Measurements from ENCODE around the gene EFEMP1. TPM values are rescaled to one million over a fixed set of nuclear protein-coding genes. Genes with fewer than 3 reads are reported as not detected.

The EFEMP1 gene
- total RNA-seq, 1 experiment from 2014 or later, result 0.34 TPM

- TF ChIP-seq, protein P1, sequence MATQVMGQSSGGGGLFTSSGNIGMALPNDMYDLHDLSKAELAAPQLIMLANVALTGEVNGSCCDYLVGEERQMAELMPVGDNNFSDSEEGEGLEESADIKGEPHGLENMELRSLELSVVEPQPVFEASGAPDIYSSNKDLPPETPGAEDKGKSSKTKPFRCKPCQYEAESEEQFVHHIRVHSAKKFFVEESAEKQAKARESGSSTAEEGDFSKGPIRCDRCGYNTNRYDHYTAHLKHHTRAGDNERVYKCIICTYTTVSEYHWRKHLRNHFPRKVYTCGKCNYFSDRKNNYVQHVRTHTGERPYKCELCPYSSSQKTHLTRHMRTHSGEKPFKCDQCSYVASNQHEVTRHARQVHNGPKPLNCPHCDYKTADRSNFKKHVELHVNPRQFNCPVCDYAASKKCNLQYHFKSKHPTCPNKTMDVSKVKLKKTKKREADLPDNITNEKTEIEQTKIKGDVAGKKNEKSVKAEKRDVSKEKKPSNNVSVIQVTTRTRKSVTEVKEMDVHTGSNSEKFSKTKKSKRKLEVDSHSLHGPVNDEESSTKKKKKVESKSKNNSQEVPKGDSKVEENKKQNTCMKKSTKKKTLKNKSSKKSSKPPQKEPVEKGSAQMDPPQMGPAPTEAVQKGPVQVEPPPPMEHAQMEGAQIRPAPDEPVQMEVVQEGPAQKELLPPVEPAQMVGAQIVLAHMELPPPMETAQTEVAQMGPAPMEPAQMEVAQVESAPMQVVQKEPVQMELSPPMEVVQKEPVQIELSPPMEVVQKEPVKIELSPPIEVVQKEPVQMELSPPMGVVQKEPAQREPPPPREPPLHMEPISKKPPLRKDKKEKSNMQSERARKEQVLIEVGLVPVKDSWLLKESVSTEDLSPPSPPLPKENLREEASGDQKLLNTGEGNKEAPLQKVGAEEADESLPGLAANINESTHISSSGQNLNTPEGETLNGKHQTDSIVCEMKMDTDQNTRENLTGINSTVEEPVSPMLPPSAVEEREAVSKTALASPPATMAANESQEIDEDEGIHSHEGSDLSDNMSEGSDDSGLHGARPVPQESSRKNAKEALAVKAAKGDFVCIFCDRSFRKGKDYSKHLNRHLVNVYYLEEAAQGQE (IDR thresholded peaks at IDR 0.05; ENCODE audit: low read depth), result no peak
- no peak for TF ChIP-seq ATF3 (IDR thresholded peaks at IDR 0.05)
- no peak for TF ChIP-seq RAD21 (IDR thresholded peaks at IDR 0.05; ENCODE audit: low read depth)
- TF ChIP-seq ELF1 (IDR thresholded peaks at IDR 0.05; ENCODE audit: borderline replicate concordance, low read depth), result no peak
- TF ChIP-seq, protein P2, sequence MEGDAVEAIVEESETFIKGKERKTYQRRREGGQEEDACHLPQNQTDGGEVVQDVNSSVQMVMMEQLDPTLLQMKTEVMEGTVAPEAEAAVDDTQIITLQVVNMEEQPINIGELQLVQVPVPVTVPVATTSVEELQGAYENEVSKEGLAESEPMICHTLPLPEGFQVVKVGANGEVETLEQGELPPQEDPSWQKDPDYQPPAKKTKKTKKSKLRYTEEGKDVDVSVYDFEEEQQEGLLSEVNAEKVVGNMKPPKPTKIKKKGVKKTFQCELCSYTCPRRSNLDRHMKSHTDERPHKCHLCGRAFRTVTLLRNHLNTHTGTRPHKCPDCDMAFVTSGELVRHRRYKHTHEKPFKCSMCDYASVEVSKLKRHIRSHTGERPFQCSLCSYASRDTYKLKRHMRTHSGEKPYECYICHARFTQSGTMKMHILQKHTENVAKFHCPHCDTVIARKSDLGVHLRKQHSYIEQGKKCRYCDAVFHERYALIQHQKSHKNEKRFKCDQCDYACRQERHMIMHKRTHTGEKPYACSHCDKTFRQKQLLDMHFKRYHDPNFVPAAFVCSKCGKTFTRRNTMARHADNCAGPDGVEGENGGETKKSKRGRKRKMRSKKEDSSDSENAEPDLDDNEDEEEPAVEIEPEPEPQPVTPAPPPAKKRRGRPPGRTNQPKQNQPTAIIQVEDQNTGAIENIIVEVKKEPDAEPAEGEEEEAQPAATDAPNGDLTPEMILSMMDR (IDR thresholded peaks at IDR 0.05 in 2 of 3, conservative IDR thresholded peaks at IDR 0.05 in 1 of 3; ENCODE audit: borderline replicate concordance in 1 of 3, insufficient read depth in 1 of 3, low read depth in 2 of 3, low read length in 2 of 3), result no peak
- no peak for TF ChIP-seq YY1 (IDR thresholded peaks at IDR 0.05; ENCODE audit: extremely low read depth, insufficient replicate concordance, low read depth, low read length)
- no peak for TF ChIP-seq CBX3 (IDR thresholded peaks at IDR 0.05; ENCODE audit: low read depth)
- TF ChIP-seq FOSL1 (IDR thresholded peaks at IDR 0.05; ENCODE audit: low read depth), result peak; percentile 94
These were observed 38.2 kb downstream of the EFEMP1 start (continued) for GRCh38 chr2:55885127-55885943.
